Fibroblast of gingiva (primary cell): Measurements from ENCODE around the gene DCTN2.
A peak's percentile ranks its signal among the peaks of the same experiment; 100 is the strongest.
"Not testable (repeated sequence)": the region's sequence is repeated elsewhere in the genome, so short reads cannot be mapped to it uniquely, and the experiment has no call there.

ENCODE experiments used
- DNase-seq: peaks from one replicate; pipeline ENCODE4 v3.0.0-alpha.2; 2011; ENCODE audit warnings: low read depth

DCTN2 gene

GRCh38 chr12:57546438-57547287, at the start of gene DCTN2:
TSS of gene DCTN2 (minus strand) at chr12:57547192. CDS start at chr12:57547063, 129 bp downstream.
- DNase-seq: peak; percentile 96

- no peak for DNase-seq
Observed at GRCh38 chr12:57593187-57593586, 46.2 kb upstream of the DCTN2 start.

DNA sequence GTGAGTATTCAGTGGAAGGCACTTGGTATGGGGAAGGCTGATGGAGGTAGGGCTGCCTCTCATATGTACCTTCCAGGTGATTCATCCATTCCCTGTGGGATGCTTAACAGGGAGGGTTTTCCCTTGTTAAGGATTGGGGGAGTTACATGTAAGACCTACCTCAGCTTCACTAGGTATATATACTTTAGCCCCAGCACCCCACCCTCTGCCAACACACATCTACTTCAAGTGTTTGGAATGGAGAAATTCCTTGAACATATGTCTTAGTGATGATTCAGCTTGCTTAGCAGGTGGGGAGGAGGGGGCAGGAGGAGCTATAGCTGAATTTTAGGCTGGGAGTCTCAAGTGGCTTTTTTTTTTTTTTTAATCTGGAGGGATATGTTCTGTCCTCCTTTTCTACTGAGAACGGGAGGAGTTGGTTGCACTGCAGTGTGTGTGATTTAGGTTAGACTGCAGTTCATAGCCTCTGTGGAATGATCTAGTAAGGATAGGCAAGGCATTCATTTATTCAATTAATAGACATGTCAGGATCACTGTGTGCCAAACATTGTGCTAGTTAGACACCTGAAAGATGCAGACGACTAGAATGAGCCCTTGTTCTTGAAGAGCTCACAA, 45.7 kb upstream of the DCTN2 start:
- no peak for DNase-seq

- no peak for DNase-seq
Observed at GRCh38 chr12:57591782-57592325, 44.9 kb upstream of the DCTN2 start.

DNA sequence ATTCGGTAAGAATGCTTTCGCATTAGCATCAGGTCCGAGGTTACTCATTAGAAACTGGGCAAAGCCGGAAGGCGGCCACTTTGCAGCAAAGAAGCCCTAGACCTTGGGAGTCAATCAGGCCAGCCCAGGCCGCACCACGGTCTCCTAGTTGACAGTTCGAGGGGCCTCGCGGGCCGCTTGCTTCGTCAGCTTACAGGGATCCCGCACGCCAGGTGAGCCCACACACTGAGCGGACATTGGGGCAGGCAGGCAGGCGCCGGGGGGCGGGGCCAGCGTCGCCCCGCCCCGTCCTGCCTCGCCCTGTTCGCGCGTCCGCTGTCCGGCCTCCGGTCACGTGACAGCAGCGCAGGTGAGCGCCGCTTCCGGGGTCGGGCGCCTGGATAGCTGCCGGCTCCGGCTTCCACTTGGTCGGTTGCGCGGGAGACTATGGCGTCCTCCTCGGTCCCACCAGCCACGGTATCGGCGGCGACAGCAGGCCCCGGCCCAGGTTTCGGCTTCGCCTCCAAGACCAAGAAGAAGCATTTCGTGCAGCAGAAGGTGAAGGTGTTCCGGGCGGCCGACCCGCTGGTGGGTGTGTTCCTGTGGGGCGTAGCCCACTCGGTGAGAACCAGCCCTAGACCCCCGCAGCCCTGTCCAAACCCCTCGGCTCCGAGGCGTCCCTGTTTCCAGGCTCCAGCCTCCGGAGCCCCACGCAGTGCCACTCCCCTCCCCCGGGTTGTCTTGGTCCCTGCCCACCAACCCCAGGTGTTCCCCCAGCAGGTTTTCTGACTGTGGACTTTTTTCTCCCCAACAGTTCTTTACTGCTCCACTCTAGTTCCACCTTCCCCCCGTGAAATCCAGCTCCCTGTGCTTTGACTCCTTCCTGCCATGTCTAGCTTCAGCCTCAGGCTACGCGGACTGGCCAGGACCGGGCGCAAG, 44.1 kb upstream of the DCTN2 start, which contains the start of gene PIP4K2C:
PIP4K2C (plus strand) TSS at position 329 of the 918 bp plus-strand sequence; CDS start at position 427, 98 bp downstream.
- DNase-seq: peak; percentile 22

DNA sequence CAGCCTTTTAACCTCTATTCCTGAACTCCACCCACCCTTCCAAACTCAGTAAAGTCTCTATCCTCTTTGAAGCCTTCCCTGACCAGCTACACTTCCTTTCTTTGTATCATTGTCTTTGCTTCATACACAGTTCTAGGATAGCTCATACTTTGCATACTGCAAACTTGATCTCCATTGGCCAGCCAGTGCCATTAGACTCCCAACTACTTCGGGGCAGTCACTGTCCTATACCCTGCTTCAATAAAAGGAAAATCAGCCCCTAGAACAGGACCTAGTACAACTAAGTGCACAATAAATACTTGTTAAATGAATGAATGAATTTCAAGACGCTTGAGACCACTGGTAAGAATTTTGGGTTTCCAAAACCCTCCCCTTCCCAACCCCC, 43.5 kb upstream of the DCTN2 start:
- DNase-seq: no peak

- DNase-seq: not testable (repeated sequence)
Observed at GRCh38 chr12:57588951-57589610, 42.1 kb upstream of the DCTN2 start.

GRCh38 chr12:57586832-57587429, 39.9 kb upstream of the DCTN2 start:
- DNase-seq: no peak

- DNase-seq: no peak
Observed at GRCh38 chr12:57586128-57586527, 39.1 kb upstream of the DCTN2 start.

GRCh38 chr12:57585156-57585555, 38.2 kb upstream of the DCTN2 start:
- no peak for DNase-seq

- DNase-seq: no peak
Observed at GRCh38 chr12:57584690-57585089, 37.7 kb upstream of the DCTN2 start.

- DNase-seq: no peak
Observed at GRCh38 chr12:57584050-57584449, 37.1 kb upstream of the DCTN2 start.

DNA sequence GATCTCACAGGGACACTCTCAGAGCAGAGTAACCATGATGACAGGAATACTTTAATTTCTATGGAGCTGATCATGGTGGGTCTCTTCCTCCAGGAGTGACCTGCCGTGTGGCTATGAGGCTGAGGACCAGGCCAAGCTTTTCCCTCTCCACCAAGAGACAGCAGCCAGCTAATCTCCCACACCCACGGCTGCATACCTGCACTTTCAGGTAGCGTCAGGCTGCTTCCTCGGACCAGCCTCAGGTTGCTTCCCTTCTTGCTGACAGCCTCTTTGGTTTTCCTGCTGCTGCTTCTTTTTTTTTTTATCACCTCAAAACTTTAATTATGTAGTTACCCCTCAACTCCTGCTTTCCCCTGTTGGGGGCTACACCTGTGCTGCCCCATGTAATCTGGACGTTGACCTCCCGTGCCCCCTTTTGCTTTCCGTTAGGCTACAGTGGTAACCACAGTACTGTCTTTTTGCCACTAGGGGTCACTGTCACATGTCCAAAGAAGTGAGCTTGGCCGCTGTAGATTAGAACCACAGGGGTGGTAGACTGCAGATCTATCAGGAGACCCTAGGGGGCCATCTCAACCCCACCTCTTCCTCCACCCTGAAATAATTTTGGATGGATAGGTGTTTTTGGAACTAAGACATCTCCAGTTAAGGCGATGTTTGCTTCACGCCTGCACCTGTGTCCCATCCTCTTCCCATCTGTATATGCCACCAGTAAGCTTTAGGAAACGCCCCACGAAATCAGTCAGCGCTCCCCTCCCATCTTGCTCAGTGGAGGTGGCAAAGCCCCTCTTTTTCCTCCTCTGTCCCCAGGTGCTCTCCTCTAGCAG, 36.2 kb upstream of the DCTN2 start:
- DNase-seq: peak; percentile 72

- no peak for DNase-seq
Observed at GRCh38 chr12:57582440-57582839, 35.4 kb upstream of the DCTN2 start.

DNA sequence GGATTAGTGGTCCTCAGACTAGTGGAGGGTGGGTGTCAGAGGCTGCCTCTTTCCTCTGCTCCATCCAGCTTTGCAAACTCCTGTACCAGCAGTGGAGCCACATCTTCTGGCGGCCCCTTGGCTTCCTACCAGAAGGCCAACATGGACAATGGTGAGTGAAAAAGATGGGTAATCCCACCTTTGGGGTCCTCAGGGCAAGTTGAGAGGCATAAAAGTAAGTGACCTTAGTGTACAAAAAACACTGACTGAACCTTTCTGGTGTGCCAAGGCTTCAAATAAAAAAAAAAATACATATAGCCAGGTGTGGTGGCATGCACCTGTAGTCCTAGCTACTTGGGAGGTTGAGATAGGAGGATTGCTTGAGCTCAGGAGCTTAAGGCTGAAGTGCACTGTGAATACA, 34.8 kb upstream of the DCTN2 start:
- no peak for DNase-seq

DNA sequence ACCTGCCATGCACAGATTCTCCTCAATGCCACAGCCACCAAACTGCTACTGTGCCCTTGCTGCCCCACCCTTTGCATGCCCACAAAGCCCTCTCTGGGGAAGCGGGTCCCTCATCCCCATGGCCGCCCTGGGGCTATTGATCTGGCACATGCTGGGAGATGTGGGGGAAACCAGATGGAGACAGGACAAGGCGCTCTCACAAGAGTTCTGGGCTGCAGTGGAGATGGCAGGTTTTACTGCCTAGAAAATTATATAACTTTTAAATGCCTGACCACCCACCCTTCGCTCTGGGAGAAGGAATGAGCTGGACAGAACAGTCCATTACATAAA, 33.4 kb upstream of the DCTN2 start:
- DNase-seq: no peak

- no peak for DNase-seq
Observed at GRCh38 chr12:57579677-57580465, 32.9 kb upstream of the DCTN2 start.

- no peak for DNase-seq
Observed at GRCh38 chr12:57579011-57579410, 32.0 kb upstream of the DCTN2 start.

GRCh38 chr12:57577981-57578758, 31.2 kb upstream of the DCTN2 start:
- DNase-seq: no peak
